Activated naive CD4-positive, alpha-beta T cell treated with anti-CD3 and anti-CD28 coated beads for 36 hours (primary cell): ENCODE data around the gene ADGRD1. TPM values are rescaled to one million over a fixed set of nuclear protein-coding genes. Genes with fewer than 3 reads are reported as not detected.

Experiments
- CTCF ChIA-PET: fragments of 350-600 bp; sonication (Branson Sonifier 250); formaldehyde crosslinking; loops from one replicate; lab custom pipeline; 2021; ENCODE audit warnings: antibody characterized with exemption; lab: Charles Lee
- DNase-seq: peaks from one replicate; pipeline ENCODE4 v3.0.0-alpha.2; 2020
- H3K27ac Mint-ChIP-seq: one replicate; pipeline ENCODE4 v1.8.0; 2021; ENCODE audit warnings: mild to moderate bottlenecking, mixed read lengths
- H3K27me3 Mint-ChIP-seq: one replicate; pipeline ENCODE4 v1.8.0; 2021; ENCODE audit warnings: low read depth, mixed read lengths
- H3K36me3 Mint-ChIP-seq: one replicate; pipeline ENCODE4 v1.8.0; 2021; ENCODE audit warnings: low read depth, mixed read lengths
- H3K4me1 Mint-ChIP-seq: one replicate; pipeline ENCODE4 v1.8.0; 2021; ENCODE audit warnings: low read depth, mixed read lengths
- H3K4me3 Mint-ChIP-seq: one replicate; pipeline ENCODE4 v1.8.0; 2021; ENCODE audit warnings: mild to moderate bottlenecking, moderate library complexity, mixed read lengths
- H3K9me3 Mint-ChIP-seq: one replicate; pipeline ENCODE4 v1.8.0; 2021; ENCODE audit warnings: mixed read lengths
- intact Hi-C: fragments of 100-400 bp; cut with micrococcal nuclease; formaldehyde crosslinking; loops from one replicate; pipeline ENCODE4 v1.15.1; 2023
- total RNA-seq, 2 experiments: library from RNA; stranded (reverse); gene quantifications; one replicate each; pipeline ENCODE4 v1.2.3, GENCODE V29; 2021

ADGRD1 gene
- total RNA-seq, 2 experiments from 2014 or later: not detected

GRCh38 chr12:131049549-131050339 is 96.0 kb downstream of the ADGRD1 start:
- Mint-ChIP-seq H3K4me3 (no peak overlapping the region), H3K9me3 (no peaks in the 10 kb centered on the region), H3K4me1 (no peaks in the 10 kb centered on the region), H3K36me3 (no peaks in the 10 kb centered on the region), H3K27ac (no peak overlapping the region), H3K27me3 (peaks cover 4% of the 10 kb centered on the region)
- intact Hi-C loops: no loop called here
- DNase-seq: no peak
- CTCF ChIA-PET: no interaction called here

- Mint-ChIP-seq H3K9me3 (no peaks in the 10 kb centered on the region), H3K4me3 (no peak overlapping the region), H3K36me3 (no peaks in the 10 kb centered on the region), H3K27me3 (peaks cover 4% of the 10 kb centered on the region), H3K4me1 (no peaks in the 10 kb centered on the region), H3K27ac (no peak overlapping the region)
- CTCF ChIA-PET: interaction anchor here (0.7 kb wide), 1 partner anchor 81 kb away, joined by 3 read pairs; no protein-coding TSS in a partner anchor
- no peak for DNase-seq
- intact Hi-C loops: no loop called here
These were observed 96.9 kb downstream of the ADGRD1 start for GRCh38 chr12:131050463-131051154.

GRCh38 chr12:131051155-131051473 is 97.4 kb downstream of the ADGRD1 start:
- intact Hi-C loops: no loop called here
- H3K9me3 Mint-ChIP-seq: no peaks in the 10 kb centered on the region
- H3K27me3 Mint-ChIP-seq: peaks cover 4% of the 10 kb centered on the region
- H3K4me3 Mint-ChIP-seq: no peak overlapping the region
- no peaks in the 10 kb centered on the region for H3K36me3 Mint-ChIP-seq
- CTCF ChIA-PET: interaction anchor here (0.7 kb wide), 1 partner anchor 81 kb away, joined by 3 read pairs; no protein-coding TSS in a partner anchor
- no peaks in the 10 kb centered on the region for H3K4me1 Mint-ChIP-seq
- no peak overlapping the region for H3K27ac Mint-ChIP-seq
- no peak for DNase-seq

GRCh38 chr12:131052063-131052781 is 98.5 kb downstream of the ADGRD1 start:
- Mint-ChIP-seq H3K9me3 (no peaks in the 10 kb centered on the region), H3K27ac (no peak overlapping the region), H3K27me3 (peaks cover 4% of the 10 kb centered on the region), H3K4me1 (no peaks in the 10 kb centered on the region), H3K4me3 (no peak overlapping the region), H3K36me3 (no peaks in the 10 kb centered on the region)
- intact Hi-C loops: no loop called here
- DNase-seq: no peak
- CTCF ChIA-PET: no interaction called here

GRCh38 chr12:131052929-131053328 is 99.2 kb downstream of the ADGRD1 start:
- intact Hi-C loops: no loop called here
- DNase-seq: no peak
- Mint-ChIP-seq H3K4me3 (no peak overlapping the region), H3K9me3 (no peaks in the 10 kb centered on the region), H3K36me3 (no peaks in the 10 kb centered on the region), H3K27ac (no peak overlapping the region), H3K4me1 (no peaks in the 10 kb centered on the region), H3K27me3 (peaks cover 4% of the 10 kb centered on the region)
- CTCF ChIA-PET: no interaction called here

GRCh38 chr12:131053567-131053966 is 99.9 kb downstream of the ADGRD1 start:
- CTCF ChIA-PET: no interaction called here
- Mint-ChIP-seq H3K4me1 (no peaks in the 10 kb centered on the region), H3K4me3 (no peak overlapping the region), H3K27ac (no peak overlapping the region), H3K36me3 (no peaks in the 10 kb centered on the region), H3K9me3 (no peaks in the 10 kb centered on the region), H3K27me3 (peaks cover 3% of the 10 kb centered on the region)
- DNase-seq: no peak
- intact Hi-C loops: no loop called here

- no peak overlapping the region for H3K27ac Mint-ChIP-seq
- CTCF ChIA-PET: no interaction called here
- no peaks in the 10 kb centered on the region for H3K36me3 Mint-ChIP-seq
- no peak overlapping the region for H3K4me3 Mint-ChIP-seq
- intact Hi-C loops: no loop called here
- H3K4me1 Mint-ChIP-seq: no peaks in the 10 kb centered on the region
- no peaks in the 10 kb centered on the region for H3K9me3 Mint-ChIP-seq
- no peak for DNase-seq
- no peaks in the 10 kb centered on the region for H3K27me3 Mint-ChIP-seq
These were observed 100.8 kb downstream of the ADGRD1 start for GRCh38 chr12:131054345-131055092.

- CTCF ChIA-PET: no interaction called here
- DNase-seq: no peak
- no peaks in the 10 kb centered on the region for H3K27me3 Mint-ChIP-seq
- no peaks in the 10 kb centered on the region for H3K36me3 Mint-ChIP-seq
- no peaks in the 10 kb centered on the region for H3K4me1 Mint-ChIP-seq
- no peak overlapping the region for H3K27ac Mint-ChIP-seq
- no peaks in the 10 kb centered on the region for H3K9me3 Mint-ChIP-seq
- no peak overlapping the region for H3K4me3 Mint-ChIP-seq
- intact Hi-C loops: no loop called here
These were observed 101.4 kb downstream of the ADGRD1 start for GRCh38 chr12:131055093-131055465.

- no peak for DNase-seq
- Mint-ChIP-seq H3K36me3 (no peaks in the 10 kb centered on the region), H3K4me1 (no peaks in the 10 kb centered on the region), H3K4me3 (no peak overlapping the region), H3K27ac (no peak overlapping the region), H3K27me3 (no peaks in the 10 kb centered on the region), H3K9me3 (no peaks in the 10 kb centered on the region)
- CTCF ChIA-PET: no interaction called here
- intact Hi-C loops: no loop called here
These were observed 102.0 kb downstream of the ADGRD1 start for GRCh38 chr12:131055596-131056233.

- no peak for DNase-seq
- intact Hi-C loops: no loop called here
- Mint-ChIP-seq H3K27ac (no peak overlapping the region), H3K4me1 (no peaks in the 10 kb centered on the region), H3K36me3 (no peaks in the 10 kb centered on the region), H3K9me3 (no peaks in the 10 kb centered on the region), H3K4me3 (no peak overlapping the region), H3K27me3 (no peaks in the 10 kb centered on the region)
- CTCF ChIA-PET: no interaction called here
These were observed 102.9 kb downstream of the ADGRD1 start for GRCh38 chr12:131056626-131057025.

- Mint-ChIP-seq H3K36me3 (no peaks in the 10 kb centered on the region), H3K4me3 (no peak overlapping the region), H3K27ac (no peak overlapping the region), H3K27me3 (no peaks in the 10 kb centered on the region), H3K4me1 (no peaks in the 10 kb centered on the region), H3K9me3 (no peaks in the 10 kb centered on the region)
- intact Hi-C loops: no loop called here
- DNase-seq: no peak
- CTCF ChIA-PET: no interaction called here
These were observed 103.6 kb downstream of the ADGRD1 start for GRCh38 chr12:131057211-131057721.
